MM.1S (cell line): ENCODE data around the gene TBL1X.

Source experiments
- CTCF ChIP-seq: fragments of 300-600 bp; sonication (generic); IDR thresholded peaks from 2 replicates; pipeline ENCODE4 v1.5.1; 2016; ENCODE audit warnings: antibody characterized with exemption, low read length, mixed read lengths
- EZH2 ChIP-seq: fragments of 300-600 bp; sonication (generic); optimal IDR thresholded peaks from 2 replicates; pipeline ENCODE3; 2017; ENCODE audit warnings: low read depth, mild to moderate bottlenecking, antibody characterized with exemption, low read length, mixed read lengths

GRCh38 chrX:9619581-9619980 is 154.7 kb downstream of the TBL1X start:
- TF ChIP-seq EZH2, result no peak
- TF ChIP-seq CTCF, result no peak
